Gastrocnemius medialis (tissue), 4 donors: ENCODE data around the gene CNTLN.

Experiments used
- CTCF ChIP-seq, 5 experiments: fragments of 450-650 bp in 3 of 5; fragments of 200-600 bp in 2 of 5; sonication (generic) in 2 of 5; IDR thresholded peaks in 4 of 5; conservative IDR thresholded peaks in 1 of 5; 1 replicate in 4 of 5; 2 replicates in 1 of 5; pipeline ENCODE4 v1.5.1; 2016 to 2019; ENCODE audit warnings: antibody characterized with exemption in 5 of 5, mild to moderate bottlenecking in 3 of 5, moderate library complexity in 3 of 5
- POLR2A ChIP-seq, 2 donors: fragments of 450-650 bp; IDR thresholded peaks; one replicate each; pipeline ENCODE4 v1.6.1; 2017; ENCODE audit warnings: antibody characterized with exemption in 2 of 2, mild to moderate bottlenecking in 2 of 2, moderate library complexity in 2 of 2

GRCh38 chr9:17487467-17487866, 352.6 kb downstream of the CNTLN start:
- TF ChIP-seq CTCF (IDR thresholded peaks at IDR 0.05 in 4 of 5, conservative IDR thresholded peaks at IDR 0.05 in 1 of 5): no peak
- TF ChIP-seq POLR2A (IDR thresholded peaks at IDR 0.05): no peak
